Pons (tissue), 1 donor: Measurements from ENCODE around the gene AFAP1.
A peak's percentile ranks its signal among the peaks of the same experiment; 100 is the strongest.

Experiments
- DNase-seq: peaks from one replicate; pipeline ENCODE4 v3.0.0-alpha.2; 2016; ENCODE audit warnings: low spot score

Gene AFAP1

GRCh38 chr4:7767966-7768365 lies 171.7 kb downstream of the AFAP1 start:
- DNase-seq, result no peak

- DNase-seq, result no peak
Measured at GRCh38 chr4:7767526-7767925, 172.1 kb downstream of the AFAP1 start.

GRCh38 chr4:7766661-7767345 lies 172.9 kb downstream of the AFAP1 start:
- no peak for DNase-seq

- DNase-seq, result no peak
Measured at GRCh38 chr4:7766086-7766485, 173.6 kb downstream of the AFAP1 start.

- no peak for DNase-seq
Measured at GRCh38 chr4:7765666-7766065, 174.0 kb downstream of the AFAP1 start.

- no peak for DNase-seq
Measured at GRCh38 chr4:7764466-7764865, 175.2 kb downstream of the AFAP1 start.

GRCh38 chr4:7763788-7764187 lies 175.9 kb downstream of the AFAP1 start:
- no peak for DNase-seq

- DNase-seq, result no peak
Measured at GRCh38 chr4:7763106-7763505, 176.6 kb downstream of the AFAP1 start.

GRCh38 chr4:7762376-7763030 lies 177.2 kb downstream of the AFAP1 start:
- DNase-seq, result no peak

- no peak for DNase-seq
Measured at GRCh38 chr4:7761720-7762119, 177.9 kb downstream of the AFAP1 start.

GRCh38 chr4:7761312-7761711 lies 178.3 kb downstream of the AFAP1 start:
- DNase-seq, result no peak

GRCh38 chr4:7760706-7761105 lies 179.0 kb downstream of the AFAP1 start:
- DNase-seq, result no peak

- no peak for DNase-seq
Measured at GRCh38 chr4:7760228-7760627, 179.4 kb downstream of the AFAP1 start.

GRCh38 chr4:7759635-7760034 lies 180.0 kb downstream of the AFAP1 start:
- DNase-seq, result no peak

GRCh38 chr4:7759216-7759615 lies 180.4 kb downstream of the AFAP1 start:
- DNase-seq, result peak; percentile 28

- DNase-seq, result no peak
Measured at GRCh38 chr4:7758476-7758875, 181.2 kb downstream of the AFAP1 start.

GRCh38 chr4:7757501-7758471 lies 181.9 kb downstream of the AFAP1 start:
- DNase-seq, result no peak

- DNase-seq, result no peak
Measured at GRCh38 chr4:7756561-7757355, 182.9 kb downstream of the AFAP1 start.

GRCh38 chr4:7756071-7756470 lies 183.6 kb downstream of the AFAP1 start:
- no peak for DNase-seq

GRCh38 chr4:7755561-7755960 lies 184.1 kb downstream of the AFAP1 start:
- DNase-seq, result no peak

GRCh38 chr4:7754565-7755262 lies 184.9 kb downstream of the AFAP1 start:
- DNase-seq, result no peak
